Progenitor cell of endocrine pancreas (in vitro differentiated cells): ENCODE results near the gene CKLF. TPM values are rescaled to one million over a fixed set of nuclear protein-coding genes. Genes with fewer than 3 reads are reported as not detected.
"Not testable (repeated sequence)": the region's sequence is repeated elsewhere in the genome, so short reads cannot be mapped to it uniquely, and the experiment has no call there.

ENCODE experiments used
- DNase-seq: peaks from one replicate; pipeline ENCODE4 v3.0.0; 2021; ENCODE audit warnings: low spot score; ENCODE audit not compliant: unreplicated experiment
- H3K27ac Mint-ChIP-seq: 2 replicates; pipeline ENCODE4 v1.8.0; 2021; ENCODE audit warnings: mild to moderate bottlenecking, moderate library complexity, mixed read lengths
- H3K27me3 Mint-ChIP-seq: 2 replicates; pipeline ENCODE4 v1.8.0; 2021; ENCODE audit warnings: mixed read lengths
- H3K36me3 Mint-ChIP-seq: 2 replicates; pipeline ENCODE4 v1.8.0; 2022; ENCODE audit warnings: mixed read lengths; ENCODE audit not compliant: insufficient read depth
- H3K4me1 Mint-ChIP-seq: 2 replicates; pipeline ENCODE4 v1.8.0; 2021; ENCODE audit warnings: low read depth, mixed read lengths
- H3K4me3 Mint-ChIP-seq: 2 replicates; pipeline ENCODE4 v1.8.0; 2021; ENCODE audit warnings: low read depth, mild to moderate bottlenecking, moderate library complexity, mixed read lengths
- H3K9me3 Mint-ChIP-seq: 2 replicates; pipeline ENCODE4 v1.8.0; 2021; ENCODE audit warnings: low read depth, mixed read lengths
- CTCF ChIP-seq: fragments of 200-600 bp; sonication (generic); IDR thresholded peaks from one replicate; pipeline ENCODE4 v1.5.0; 2021; ENCODE audit warnings: antibody characterized with exemption, mild to moderate bottlenecking; ENCODE audit not compliant: unreplicated experiment
- total RNA-seq: library from RNA; stranded (reverse); gene quantifications from 2 replicates; pipeline ENCODE4 v1.2.1, GENCODE V29; 2021

Gene CKLF
- total RNA-seq, 1 donor from 2014 or later, result 35.6 TPM

- Mint-ChIP-seq H3K9me3 (no peaks in the 10 kb centered on the region), H3K27ac (no peak overlapping the region), H3K36me3 (no peaks in the 10 kb centered on the region), H3K4me3 (no peak overlapping the region), H3K4me1 (no peaks in the 10 kb centered on the region), H3K27me3 (no peaks in the 10 kb centered on the region)
- no peak for DNase-seq
- no peak for TF ChIP-seq CTCF
Measured at GRCh38 chr16:66592814-66593213, 40.4 kb downstream of the CKLF start.

- TF ChIP-seq CTCF, result no peak
Measured at GRCh38 chr16:66594739-66595138, 42.4 kb downstream of the CKLF start.

GRCh38 chr16:66596559-66596958 is 44.2 kb downstream of the CKLF start:
- not testable (repeated sequence) for H3K4me1 Mint-ChIP-seq, H3K36me3 Mint-ChIP-seq, H3K4me3 Mint-ChIP-seq, DNase-seq, H3K27ac Mint-ChIP-seq, H3K27me3 Mint-ChIP-seq, H3K9me3 Mint-ChIP-seq

More at GRCh38 chr16:66594739-66595138, 42.4 kb downstream of the CKLF start:
- Mint-ChIP-seq H3K36me3 (no peaks in the 10 kb centered on the region), H3K9me3 (no peaks in the 10 kb centered on the region), H3K27ac (no peak overlapping the region), H3K4me3 (no peak overlapping the region), H3K27me3 (no peaks in the 10 kb centered on the region), H3K4me1 (no peaks in the 10 kb centered on the region)
- no peak for DNase-seq

GRCh38 chr16:66596986-66597848 is 44.8 kb downstream of the CKLF start:
- no peaks in the 10 kb centered on the region for H3K27me3 Mint-ChIP-seq
- DNase-seq, result no peak
- H3K9me3 Mint-ChIP-seq, result no peaks in the 10 kb centered on the region
- H3K27ac Mint-ChIP-seq, result no peak overlapping the region
- H3K4me3 Mint-ChIP-seq, result no peak overlapping the region
- H3K4me1 Mint-ChIP-seq, result peaks cover 1% of the 10 kb centered on the region
- TF ChIP-seq CTCF, result no peak
- H3K36me3 Mint-ChIP-seq, result no peaks in the 10 kb centered on the region

GRCh38 chr16:66598111-66598510 is 45.7 kb downstream of the CKLF start:
- Mint-ChIP-seq H3K9me3 (no peaks in the 10 kb centered on the region), H3K36me3 (no peaks in the 10 kb centered on the region), H3K4me1 (peaks cover 2% of the 10 kb centered on the region), H3K27ac (no peak overlapping the region), H3K27me3 (no peaks in the 10 kb centered on the region), H3K4me3 (no peak overlapping the region)
- no peak for TF ChIP-seq CTCF
- DNase-seq, result no peak

GRCh38 chr16:66599726-66600125 is 47.4 kb downstream of the CKLF start:
- no peak for DNase-seq
- peaks cover 7% of the 10 kb centered on the region for H3K4me1 Mint-ChIP-seq
- no peaks in the 10 kb centered on the region for H3K36me3 Mint-ChIP-seq
- H3K4me3 Mint-ChIP-seq, result no peak overlapping the region
- no peaks in the 10 kb centered on the region for H3K9me3 Mint-ChIP-seq
- TF ChIP-seq CTCF, result no peak
- H3K27ac Mint-ChIP-seq, result no peak overlapping the region
- no peaks in the 10 kb centered on the region for H3K27me3 Mint-ChIP-seq
